ENCODE data around the gene ETS2.

The ETS2 gene

DNA sequence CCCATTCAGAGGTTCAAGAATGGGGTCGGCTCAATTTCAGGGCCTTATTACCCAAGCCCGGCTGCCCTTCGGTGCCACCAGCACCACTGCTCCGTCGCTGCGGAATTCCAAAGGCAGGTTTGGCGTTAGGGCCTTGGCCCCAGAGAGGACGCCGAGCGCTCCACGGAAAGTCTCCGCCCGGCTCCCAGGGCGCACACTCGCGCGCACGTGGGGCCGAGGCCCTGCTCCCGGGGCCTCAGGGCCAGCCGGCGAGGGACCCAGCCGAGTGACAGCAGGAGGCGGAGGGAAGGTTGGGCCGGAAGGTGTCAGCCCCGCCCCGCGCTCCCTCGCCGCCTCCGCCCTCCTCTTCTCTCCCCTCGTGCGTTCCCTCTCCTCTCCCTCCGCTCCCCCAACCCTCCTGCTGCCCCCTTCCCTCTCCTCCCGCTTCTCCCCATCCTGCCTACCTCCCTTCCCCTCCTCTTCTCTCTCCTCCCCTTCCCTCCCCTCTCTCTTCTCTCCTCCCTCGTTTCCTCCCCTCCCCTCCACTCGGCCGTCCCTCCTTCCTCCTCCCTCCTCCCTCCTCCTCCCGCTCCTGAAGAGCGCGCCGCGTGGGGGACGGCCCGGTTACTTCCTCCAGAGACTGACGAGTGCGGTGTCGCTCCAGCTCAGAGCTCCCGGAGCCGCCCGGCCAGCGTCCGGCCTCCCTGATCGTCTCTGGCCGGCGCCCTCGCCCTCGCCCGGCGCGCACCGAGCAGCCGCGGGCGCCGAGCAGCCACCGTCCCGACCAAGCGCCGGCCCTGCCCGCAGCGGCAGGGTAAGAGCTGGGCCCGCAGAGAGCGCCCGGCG is at the start of gene ETS2:
TSS of gene ETS2 (plus strand) at position 602 of the 825 bp plus-strand sequence. CDS start 4,106 bp downstream, outside the sequence.
- TF ChIP-seq, protein P1, sequence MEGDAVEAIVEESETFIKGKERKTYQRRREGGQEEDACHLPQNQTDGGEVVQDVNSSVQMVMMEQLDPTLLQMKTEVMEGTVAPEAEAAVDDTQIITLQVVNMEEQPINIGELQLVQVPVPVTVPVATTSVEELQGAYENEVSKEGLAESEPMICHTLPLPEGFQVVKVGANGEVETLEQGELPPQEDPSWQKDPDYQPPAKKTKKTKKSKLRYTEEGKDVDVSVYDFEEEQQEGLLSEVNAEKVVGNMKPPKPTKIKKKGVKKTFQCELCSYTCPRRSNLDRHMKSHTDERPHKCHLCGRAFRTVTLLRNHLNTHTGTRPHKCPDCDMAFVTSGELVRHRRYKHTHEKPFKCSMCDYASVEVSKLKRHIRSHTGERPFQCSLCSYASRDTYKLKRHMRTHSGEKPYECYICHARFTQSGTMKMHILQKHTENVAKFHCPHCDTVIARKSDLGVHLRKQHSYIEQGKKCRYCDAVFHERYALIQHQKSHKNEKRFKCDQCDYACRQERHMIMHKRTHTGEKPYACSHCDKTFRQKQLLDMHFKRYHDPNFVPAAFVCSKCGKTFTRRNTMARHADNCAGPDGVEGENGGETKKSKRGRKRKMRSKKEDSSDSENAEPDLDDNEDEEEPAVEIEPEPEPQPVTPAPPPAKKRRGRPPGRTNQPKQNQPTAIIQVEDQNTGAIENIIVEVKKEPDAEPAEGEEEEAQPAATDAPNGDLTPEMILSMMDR (IDR thresholded peaks at IDR 0.05; ENCODE audit: control extremely low read depth, extremely low read depth, low read depth, missing control alignments): no peak
- DNase-seq (ENCODE audit: extremely low spot score): peak; percentile 89
- ChIA-PET POLR2A (no interaction called here), CTCF (interaction anchor here (1.0 kb wide), 2 partner anchors 9 to 17 kb away, joined by 3 to 5 read pairs; no protein-coding TSS in a partner anchor)

DNA sequence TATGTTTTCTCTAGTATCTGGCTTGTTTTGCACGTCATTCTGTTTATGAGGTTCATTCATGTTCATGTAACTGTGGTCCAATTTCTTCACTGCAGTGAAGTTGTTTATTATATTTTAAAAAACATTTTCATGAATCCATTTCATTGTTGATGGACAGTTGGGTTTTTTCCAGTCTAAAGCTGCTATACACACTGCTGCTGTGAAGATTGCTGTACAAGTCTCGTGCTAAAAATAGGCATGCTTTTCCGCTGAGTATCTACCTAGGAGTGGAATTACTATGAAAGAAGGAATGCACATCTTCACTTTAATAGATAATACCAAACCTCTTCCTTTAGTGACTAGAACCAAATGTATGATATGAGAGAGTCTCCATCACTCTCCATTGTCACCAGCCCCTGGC is 49.0 kb upstream of the ETS2 start:
- ChIA-PET CTCF (no interaction called here), POLR2A (no interaction called here)
- DNase-seq (ENCODE audit: extremely low spot score): no peak
- TF ChIP-seq, protein P1 (IDR thresholded peaks at IDR 0.05; ENCODE audit: control extremely low read depth, extremely low read depth, low read depth, missing control alignments): no peak

DNA sequence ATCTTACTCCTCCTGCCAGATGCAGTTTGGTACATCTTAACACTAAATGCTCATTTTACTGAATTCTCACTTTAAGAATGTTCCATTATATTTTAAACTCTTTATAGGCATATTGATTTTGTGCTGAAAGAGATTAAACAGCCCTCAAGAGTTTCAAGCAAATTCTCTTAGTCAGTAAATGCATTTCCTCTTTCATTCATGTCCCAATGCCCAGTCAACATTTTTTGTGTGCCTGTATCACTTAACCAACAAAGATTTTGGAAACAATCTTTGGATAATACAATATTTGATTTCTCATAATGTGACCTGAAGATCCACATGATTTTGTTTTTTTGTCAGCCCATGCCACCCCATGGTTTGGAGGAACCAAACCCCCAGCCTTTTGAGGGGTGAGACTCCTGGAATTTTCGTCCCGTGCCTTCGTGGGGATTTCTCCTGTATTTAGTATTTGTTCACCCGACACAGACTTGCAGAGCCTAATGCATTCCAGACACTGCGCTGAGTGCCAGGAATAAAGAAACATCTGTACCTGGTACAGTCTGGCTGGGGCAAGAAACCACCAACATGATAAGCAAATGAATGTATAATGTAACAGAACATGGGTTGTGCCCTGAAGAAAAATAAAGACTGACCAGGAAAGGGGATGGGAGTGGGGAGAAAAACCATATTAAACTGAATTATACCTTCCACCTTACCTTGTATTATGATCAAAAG is 47.1 kb upstream of the ETS2 start:
- TF ChIP-seq, protein P1 (IDR thresholded peaks at IDR 0.05; ENCODE audit: control extremely low read depth, extremely low read depth, low read depth, missing control alignments): no peak
- POLR2A ChIA-PET: no interaction called here
- CTCF ChIA-PET: interaction anchor here (1.1 kb wide), 1 partner anchor 19 kb away, joined by 3 read pairs; no protein-coding TSS in a partner anchor

DNA sequence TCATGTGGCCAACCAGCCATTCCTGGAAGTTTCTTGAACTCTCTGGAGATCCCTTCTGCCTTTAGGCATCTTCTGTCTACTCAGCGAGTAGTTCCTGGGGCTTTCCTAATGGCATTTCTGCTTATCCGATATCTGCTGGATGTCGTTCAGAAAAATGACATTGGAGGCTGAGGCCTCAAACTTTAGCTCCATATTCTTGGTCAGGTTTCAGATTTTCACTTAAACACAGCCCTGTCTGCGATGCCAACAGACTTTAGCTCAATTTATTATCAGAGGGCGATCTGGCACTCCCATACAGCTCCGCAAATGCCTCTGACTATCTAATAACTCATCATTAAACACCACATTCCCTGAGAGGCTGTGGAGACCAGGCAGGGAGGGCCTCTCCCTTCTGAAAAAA is 46.3 kb upstream of the ETS2 start:
- TF ChIP-seq, protein P1 (IDR thresholded peaks at IDR 0.05; ENCODE audit: control extremely low read depth, extremely low read depth, low read depth, missing control alignments): no peak
- no peak for DNase-seq (ENCODE audit: extremely low spot score)
- ChIA-PET POLR2A (no interaction called here), CTCF (interaction anchor here (1.1 to 2.2 kb wide), 2 partner anchors 12 to 18 kb away, joined by 3 to 7 read pairs; no protein-coding TSS in a partner anchor)

More for the DNA sequence above, 47.1 kb upstream of the ETS2 start:
- no peak for DNase-seq (ENCODE audit: extremely low spot score)

DNA sequence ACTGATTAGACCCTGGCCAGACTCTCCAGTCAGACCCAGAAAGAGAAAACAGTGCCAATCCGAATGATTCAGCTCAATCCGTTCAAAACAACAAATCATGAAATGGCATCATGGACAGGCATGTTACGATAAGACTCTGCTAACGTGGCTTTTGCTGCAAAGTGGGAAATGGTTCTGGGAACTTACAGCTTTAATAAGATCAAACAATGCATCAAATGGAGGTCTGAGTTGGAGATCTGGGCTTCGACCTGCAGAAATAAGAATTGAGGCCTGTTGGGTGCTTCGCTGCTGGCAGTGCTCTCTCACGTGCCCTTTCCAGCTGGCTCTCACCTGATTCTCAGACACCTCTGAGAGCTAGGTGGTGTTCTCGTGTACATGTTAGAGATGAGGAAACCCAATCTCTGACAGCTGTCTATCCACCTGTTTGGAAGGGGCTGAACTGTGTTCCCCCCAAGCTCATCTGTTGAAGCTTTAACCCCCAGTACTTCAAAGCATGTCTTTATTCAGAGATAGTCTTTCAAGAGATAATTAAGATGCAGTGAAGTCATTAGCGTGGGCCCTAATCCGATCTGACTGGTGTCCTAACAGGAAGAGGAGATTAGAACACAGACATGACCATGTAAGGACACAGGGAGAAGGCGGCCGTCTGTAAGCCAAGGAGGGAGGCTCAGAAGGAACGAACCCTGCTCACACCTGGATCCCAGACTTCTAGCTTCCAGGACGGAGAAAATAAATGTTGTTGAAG is 45.5 kb upstream of the ETS2 start:
- ChIA-PET CTCF (interaction anchor here (0.8 to 2.2 kb wide), 4 partner anchors 11 to 642 kb away, joined by 3 to 7 read pairs (median 3); no protein-coding TSS in a partner anchor), POLR2A (no interaction called here)
- TF ChIP-seq, protein P1 (IDR thresholded peaks at IDR 0.05; ENCODE audit: control extremely low read depth, extremely low read depth, low read depth, missing control alignments): no peak
- no peak for DNase-seq (ENCODE audit: extremely low spot score)

DNA sequence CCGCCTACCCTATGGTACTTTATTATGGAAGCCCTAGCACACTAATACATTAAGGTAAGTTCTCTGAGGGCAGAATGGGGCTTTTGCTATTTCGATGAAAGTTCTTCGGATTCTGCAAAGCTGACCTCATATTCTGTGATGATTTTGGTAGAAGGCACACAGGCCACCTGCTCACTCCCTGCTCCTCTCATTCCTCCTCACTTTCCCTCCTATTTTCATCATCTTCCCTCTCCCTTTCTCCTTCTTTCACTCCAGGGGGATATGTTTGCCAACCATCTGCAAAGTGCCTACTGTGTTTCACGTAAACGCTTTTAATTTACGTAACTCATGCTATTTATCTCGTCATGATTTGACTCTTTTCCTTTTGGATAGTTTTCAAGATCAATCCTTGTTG is 45.0 kb upstream of the ETS2 start:
- TF ChIP-seq, protein P1 (IDR thresholded peaks at IDR 0.05; ENCODE audit: control extremely low read depth, extremely low read depth, low read depth, missing control alignments): no peak
- CTCF ChIA-PET: interaction anchor here (0.8 to 2.2 kb wide), 3 partner anchors 10 to 642 kb away, joined by 3 to 7 read pairs (median 3); no protein-coding TSS in a partner anchor
- POLR2A ChIA-PET: no interaction called here
- DNase-seq (ENCODE audit: extremely low spot score): no peak

All from GM10248 (cell line).